HFFc6 (cell line): ENCODE measurements around the gene METTL13. TPM values are rescaled to one million over a fixed set of nuclear protein-coding genes. Genes with fewer than 3 reads are reported as not detected.

Experiments
- DNase-seq: peaks from one replicate; pipeline ENCODE4 v3.0.0-alpha.2; 2018
- H3K27ac Mint-ChIP-seq: 2 replicates; pipeline ENCODE4 v1.8.0; 2020; ENCODE audit warnings: mild to moderate bottlenecking, mixed read lengths
- H3K27me3 Mint-ChIP-seq: 2 replicates; pipeline ENCODE4 v1.8.0; 2021; ENCODE audit warnings: mild to moderate bottlenecking, moderate library complexity, mixed read lengths; ENCODE audit not compliant: insufficient read depth
- H3K36me3 Mint-ChIP-seq: 2 replicates; pipeline ENCODE4 v1.8.0; 2021; ENCODE audit warnings: low read depth, mixed read lengths
- H3K4me1 Mint-ChIP-seq: 2 replicates; pipeline ENCODE4 v1.8.0; 2020; ENCODE audit warnings: low read depth, mixed read lengths
- H3K4me3 Mint-ChIP-seq: 2 replicates; pipeline ENCODE4 v1.8.0; 2020; ENCODE audit warnings: mild to moderate bottlenecking, moderate library complexity, mixed read lengths
- H3K9me3 Mint-ChIP-seq: 2 replicates; pipeline ENCODE4 v1.8.0; 2020; ENCODE audit warnings: mild to moderate bottlenecking, mixed read lengths
- total RNA-seq, 6 experiments: library from RNA; stranded (reverse); fragmentation: NEBNext Ultra II Directional; extraction: Animal tissue kit (Norgen Biotek cat#: 25700); gene quantifications; 2 replicates in 1 of 6; 3 replicates in 5 of 6; pipeline ENCODE4 v1.2.3, GENCODE V29; 2021
- TF ChIP-seq, protein P1 (sequence below): fragments of 200-600 bp; sonication (generic); IDR thresholded peaks from 2 replicates; pipeline ENCODE4 v1.5.0; 2021; ENCODE audit warnings: antibody characterized with exemption, mild to moderate bottlenecking

METTL13 gene
- total RNA-seq, 6 experiments from 2014 or later, result 23.4 to 31.5 (median 25.4) TPM

DNA sequence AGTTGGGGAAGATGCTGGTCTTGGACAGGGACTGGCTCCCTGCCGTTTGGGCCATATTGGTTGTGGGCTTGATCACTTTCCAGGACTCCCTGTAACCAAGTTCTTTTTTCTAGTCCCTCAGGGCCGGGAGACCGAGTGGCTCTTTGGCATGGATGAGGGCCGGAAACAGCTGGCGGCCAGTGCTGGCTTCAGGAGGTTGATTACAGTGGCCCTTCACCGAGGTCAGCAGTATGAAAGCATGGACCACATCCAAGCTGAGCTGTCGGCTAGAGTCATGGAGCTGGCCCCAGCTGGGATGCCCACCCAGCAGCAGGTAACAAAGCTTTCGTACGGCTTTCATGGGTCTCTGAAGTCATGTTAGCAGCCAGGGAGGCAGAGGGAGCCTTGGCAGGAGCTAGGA, 4.3 kb downstream of the METTL13 start:
- peaks cover 8% of the 10 kb centered on the region for H3K27me3 Mint-ChIP-seq
- H3K4me1 Mint-ChIP-seq, result peaks cover 53% of the 10 kb centered on the region
- H3K4me3 Mint-ChIP-seq, result no peak overlapping the region
- H3K27ac Mint-ChIP-seq, result no peak overlapping the region; the same call in 1 of the 2 replicates
- DNase-seq, result no peak
- H3K36me3 Mint-ChIP-seq, result peaks cover 48% of the 10 kb centered on the region
- H3K9me3 Mint-ChIP-seq, result no peaks in the 10 kb centered on the region
- TF ChIP-seq, protein P1, sequence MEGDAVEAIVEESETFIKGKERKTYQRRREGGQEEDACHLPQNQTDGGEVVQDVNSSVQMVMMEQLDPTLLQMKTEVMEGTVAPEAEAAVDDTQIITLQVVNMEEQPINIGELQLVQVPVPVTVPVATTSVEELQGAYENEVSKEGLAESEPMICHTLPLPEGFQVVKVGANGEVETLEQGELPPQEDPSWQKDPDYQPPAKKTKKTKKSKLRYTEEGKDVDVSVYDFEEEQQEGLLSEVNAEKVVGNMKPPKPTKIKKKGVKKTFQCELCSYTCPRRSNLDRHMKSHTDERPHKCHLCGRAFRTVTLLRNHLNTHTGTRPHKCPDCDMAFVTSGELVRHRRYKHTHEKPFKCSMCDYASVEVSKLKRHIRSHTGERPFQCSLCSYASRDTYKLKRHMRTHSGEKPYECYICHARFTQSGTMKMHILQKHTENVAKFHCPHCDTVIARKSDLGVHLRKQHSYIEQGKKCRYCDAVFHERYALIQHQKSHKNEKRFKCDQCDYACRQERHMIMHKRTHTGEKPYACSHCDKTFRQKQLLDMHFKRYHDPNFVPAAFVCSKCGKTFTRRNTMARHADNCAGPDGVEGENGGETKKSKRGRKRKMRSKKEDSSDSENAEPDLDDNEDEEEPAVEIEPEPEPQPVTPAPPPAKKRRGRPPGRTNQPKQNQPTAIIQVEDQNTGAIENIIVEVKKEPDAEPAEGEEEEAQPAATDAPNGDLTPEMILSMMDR, result no peak

DNA sequence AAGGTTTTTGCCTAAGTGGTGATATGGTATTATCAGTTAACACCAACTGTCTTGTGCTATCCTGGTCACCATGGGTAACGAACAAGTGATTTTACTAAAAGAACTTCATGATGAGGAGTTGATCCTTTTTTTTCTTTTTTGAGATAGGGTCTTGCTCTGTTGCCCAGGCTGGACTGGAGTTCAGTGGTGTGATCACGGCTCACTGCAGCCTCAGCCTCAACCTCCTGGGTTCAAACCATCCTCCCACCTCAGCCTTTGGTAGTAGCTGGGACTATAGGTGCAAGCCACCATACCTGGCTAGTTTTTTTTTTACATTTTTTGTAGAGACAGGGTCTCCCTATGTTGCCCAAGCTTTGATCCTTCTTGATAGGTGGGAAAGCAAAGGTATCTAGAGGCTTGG, 5.1 kb downstream of the METTL13 start:
- Mint-ChIP-seq H3K4me3 (no peak overlapping the region), H3K27ac (peak overlapping the region; percentile 64; the same call in 1 of the 2 replicates), H3K9me3 (no peaks in the 10 kb centered on the region), H3K4me1 (peaks cover 51% of the 10 kb centered on the region), H3K27me3 (peaks cover 2% of the 10 kb centered on the region), H3K36me3 (peaks cover 52% of the 10 kb centered on the region)
- no peak for DNase-seq
- TF ChIP-seq, protein P1, result no peak

DNA sequence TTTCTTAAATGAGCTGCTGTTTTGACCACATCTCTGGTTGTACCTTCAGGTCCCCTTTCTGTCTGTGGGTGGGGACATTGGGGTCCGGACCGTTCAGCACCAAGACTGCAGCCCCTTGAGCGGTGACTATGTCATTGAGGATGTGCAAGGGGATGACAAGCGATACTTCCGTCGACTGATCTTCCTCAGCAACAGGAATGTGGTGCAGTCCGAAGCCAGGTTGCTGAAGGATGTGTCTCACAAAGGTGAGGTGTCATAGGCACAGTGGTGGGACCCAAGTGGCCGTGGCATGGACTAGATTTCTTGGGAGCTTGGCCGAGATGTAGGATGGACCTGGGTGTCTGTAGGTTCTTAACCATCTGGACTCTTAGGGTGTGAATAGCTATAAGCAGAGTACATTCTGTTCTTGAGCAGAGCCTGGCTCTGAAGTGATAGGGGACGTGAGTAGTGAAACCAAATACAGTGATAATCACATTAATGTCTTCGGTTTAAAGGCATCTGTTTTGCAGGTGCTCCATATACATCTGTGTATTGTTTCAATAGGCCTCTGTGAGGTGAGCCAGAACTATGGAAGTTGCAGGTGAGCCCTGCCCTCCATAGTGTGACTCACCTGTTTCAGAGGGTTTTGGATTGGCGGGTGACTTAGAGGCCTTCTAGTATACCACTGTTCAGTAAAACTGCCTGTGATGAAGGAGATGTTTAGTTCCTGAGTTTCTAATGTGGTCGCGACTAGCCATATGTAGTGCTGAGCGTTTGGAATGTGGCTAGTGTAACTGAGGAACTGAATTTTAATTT, 6.4 kb downstream of the METTL13 start:
- TF ChIP-seq, protein P1, result no peak
- H3K9me3 Mint-ChIP-seq, result no peaks in the 10 kb centered on the region
- no peak for DNase-seq
- peaks cover 62% of the 10 kb centered on the region for H3K36me3 Mint-ChIP-seq
- H3K4me3 Mint-ChIP-seq, result no peak overlapping the region
- H3K27me3 Mint-ChIP-seq, result no peaks in the 10 kb centered on the region; the same call in 1 of the 2 replicates
- H3K4me1 Mint-ChIP-seq, result peaks cover 50% of the 10 kb centered on the region
- peak overlapping the region; percentile 64 for H3K27ac Mint-ChIP-seq

DNA sequence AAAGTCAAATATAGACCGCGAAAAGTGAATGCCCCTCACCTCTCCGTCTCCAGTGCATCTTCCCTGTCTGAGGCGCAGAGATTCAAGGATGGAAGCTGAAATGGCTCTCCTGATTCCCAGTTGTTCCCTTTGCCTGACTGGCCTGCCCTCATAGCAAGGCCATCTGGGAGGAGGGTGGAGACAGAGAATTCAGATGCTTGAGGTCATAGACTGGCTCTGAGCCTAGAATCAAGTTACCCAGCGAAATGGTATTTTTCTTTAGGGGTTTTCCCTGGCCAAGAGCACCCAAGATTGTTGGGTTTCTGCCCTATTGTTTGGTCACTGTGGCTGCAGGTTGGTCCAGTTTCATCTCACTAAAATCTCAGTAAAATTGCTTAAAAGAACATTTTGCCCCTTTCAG, 7.2 kb downstream of the METTL13 start:
- no peaks in the 10 kb centered on the region; the same call in 1 of the 2 replicates for H3K27me3 Mint-ChIP-seq
- peak; percentile 90 for DNase-seq
- no peaks in the 10 kb centered on the region for H3K9me3 Mint-ChIP-seq
- H3K27ac Mint-ChIP-seq, result peak overlapping the region; percentile 92
- TF ChIP-seq, protein P1, result no peak
- peaks cover 58% of the 10 kb centered on the region for H3K36me3 Mint-ChIP-seq
- peak overlapping the region; percentile 35 for H3K4me3 Mint-ChIP-seq
- peaks cover 50% of the 10 kb centered on the region for H3K4me1 Mint-ChIP-seq

- TF ChIP-seq, protein P1, result no peak
- Mint-ChIP-seq H3K27me3 (no peaks in the 10 kb centered on the region), H3K27ac (no peak overlapping the region), H3K36me3 (peaks cover 67% of the 10 kb centered on the region), H3K4me1 (peaks cover 54% of the 10 kb centered on the region), H3K9me3 (no peaks in the 10 kb centered on the region), H3K4me3 (no peak overlapping the region)
- no peak for DNase-seq
Observed at GRCh38 chr1:171790318-171790717, 8.9 kb downstream of the METTL13 start.
